ENCODE measurements around the gene MGA. TPM values are rescaled to one million over a fixed set of nuclear protein-coding genes. Genes with fewer than 3 reads are reported as not detected.
A peak's percentile ranks its signal among the peaks of the same experiment; 100 is the strongest.
"Not testable (repeated sequence)": the region's sequence is repeated elsewhere in the genome, so short reads cannot be mapped to it uniquely, and the experiment has no call there.

MGA gene
- total RNA-seq, 1 experiment from 2014 or later: 19.4 TPM

DNA sequence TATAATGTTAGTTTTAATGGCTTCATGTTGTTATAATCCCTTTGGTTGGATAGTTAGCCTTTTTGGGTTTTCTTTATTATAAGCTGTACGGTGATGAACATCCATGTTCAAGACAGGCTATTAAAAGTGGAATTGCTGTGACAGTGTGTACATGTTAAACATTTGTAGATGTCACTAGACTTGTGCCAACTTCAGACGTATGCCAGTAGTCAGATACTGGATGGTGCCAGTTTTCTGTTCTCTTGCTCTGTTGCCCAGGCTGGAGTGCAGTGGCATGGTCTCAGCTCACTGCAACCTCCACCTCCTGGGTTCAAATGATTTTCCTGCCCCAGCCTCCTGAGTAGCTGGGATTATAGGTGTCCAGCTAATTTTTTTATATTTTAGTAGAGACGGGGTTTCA lies 54.1 kb downstream of the MGA start:
- no peak for DNase-seq (ENCODE audit: low spot score)

DNA sequence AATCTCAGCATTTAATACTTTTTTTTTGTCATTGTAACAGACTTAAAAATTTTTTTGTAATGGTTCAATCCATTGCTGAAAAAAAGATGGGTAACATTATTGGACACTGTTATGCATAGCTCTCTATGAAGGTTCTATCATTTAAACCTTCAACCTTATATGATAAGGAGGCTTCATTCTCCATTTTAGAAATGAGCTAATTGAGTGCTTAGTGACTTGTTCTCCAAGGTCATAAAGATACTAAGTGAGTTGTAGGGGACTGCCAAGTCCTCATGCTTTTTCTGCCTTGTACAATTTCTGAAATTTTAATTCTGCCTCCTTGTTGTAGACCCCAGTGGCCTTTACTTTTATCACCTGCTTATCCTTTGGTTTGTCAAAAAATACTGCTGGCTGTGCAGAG lies 56.7 kb downstream of the MGA start:
- no peak for DNase-seq (ENCODE audit: low spot score)

DNA sequence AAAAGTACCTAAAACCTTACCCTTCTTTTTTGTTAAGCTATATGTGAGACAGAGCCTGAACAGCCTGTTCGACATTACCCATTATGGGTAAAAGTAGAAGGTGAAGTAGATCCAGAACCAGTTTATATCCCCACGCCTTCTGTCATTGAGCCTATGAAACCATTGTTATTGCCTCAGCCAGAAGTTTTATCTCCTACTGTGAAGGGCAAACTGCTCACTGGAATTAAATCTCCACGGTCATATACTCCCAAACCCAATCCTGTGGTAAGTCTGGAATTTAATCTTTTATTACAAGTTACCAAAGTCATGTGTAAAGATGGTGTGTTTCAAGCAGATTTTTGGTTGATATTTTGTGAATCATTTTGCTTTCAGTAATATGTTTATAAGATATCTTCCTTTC lies 66.9 kb downstream of the MGA start:
- no peak for DNase-seq (ENCODE audit: low spot score)

DNA sequence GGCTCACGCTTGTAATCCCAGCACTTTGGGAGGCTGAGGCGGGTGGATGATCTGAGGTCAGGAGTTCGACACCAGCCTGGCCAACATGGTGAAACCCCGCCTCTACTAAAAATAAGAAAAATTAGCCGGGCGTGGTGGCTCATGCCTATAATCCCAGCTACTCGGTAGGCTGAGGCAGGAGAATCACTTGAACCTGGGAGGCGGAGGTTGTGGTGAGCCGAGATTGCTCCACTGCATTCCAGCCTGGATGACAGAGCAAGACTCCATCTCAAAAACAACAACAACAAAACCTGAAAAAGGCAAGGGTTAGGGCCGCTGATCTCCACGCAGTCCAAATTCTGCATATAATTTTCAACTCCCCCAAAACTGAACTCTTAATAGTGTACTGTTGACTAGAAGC lies 67.9 kb downstream of the MGA start:
- DNase-seq (ENCODE audit: low spot score): not testable (repeated sequence)

DNA sequence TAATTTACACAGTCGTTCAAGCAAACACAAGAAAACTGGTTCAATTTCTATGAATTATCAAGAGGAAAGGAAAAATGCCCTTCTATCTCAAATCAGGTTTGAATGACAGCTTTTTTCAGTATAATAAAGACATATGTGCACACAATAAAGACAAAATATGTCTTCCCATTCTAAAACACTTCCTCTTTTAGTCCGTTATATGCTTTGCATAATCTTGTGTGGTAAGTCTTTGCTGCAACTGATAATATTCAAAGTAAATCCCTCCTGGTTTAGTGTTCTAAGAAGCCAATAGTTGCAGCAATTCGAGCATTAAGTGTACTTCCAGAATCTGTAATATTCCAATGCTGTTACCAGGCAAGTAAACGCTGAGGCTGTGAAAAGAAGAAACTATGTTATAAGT lies 70.3 kb downstream of the MGA start:
- DNase-seq (ENCODE audit: low spot score): no peak

DNA sequence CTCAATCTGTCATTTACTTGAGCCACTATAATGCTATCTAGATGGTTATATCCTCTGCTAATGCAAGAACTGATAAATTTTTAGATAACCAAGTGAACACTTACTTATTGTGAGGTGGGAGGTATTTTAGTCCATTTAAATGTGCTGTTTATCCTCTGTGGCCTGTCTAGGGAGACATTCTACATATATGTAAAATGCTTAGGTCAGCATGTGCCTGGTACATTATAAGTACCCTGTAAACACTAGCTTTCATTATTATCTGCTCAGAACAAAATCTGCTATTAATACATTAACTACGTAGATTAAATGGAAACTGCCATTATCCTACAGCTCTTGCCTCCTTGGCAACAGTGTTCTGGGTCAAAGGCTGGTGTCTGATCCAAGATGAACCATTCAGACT lies 72.3 kb downstream of the MGA start:
- DNase-seq (ENCODE audit: low spot score): no peak

DNA sequence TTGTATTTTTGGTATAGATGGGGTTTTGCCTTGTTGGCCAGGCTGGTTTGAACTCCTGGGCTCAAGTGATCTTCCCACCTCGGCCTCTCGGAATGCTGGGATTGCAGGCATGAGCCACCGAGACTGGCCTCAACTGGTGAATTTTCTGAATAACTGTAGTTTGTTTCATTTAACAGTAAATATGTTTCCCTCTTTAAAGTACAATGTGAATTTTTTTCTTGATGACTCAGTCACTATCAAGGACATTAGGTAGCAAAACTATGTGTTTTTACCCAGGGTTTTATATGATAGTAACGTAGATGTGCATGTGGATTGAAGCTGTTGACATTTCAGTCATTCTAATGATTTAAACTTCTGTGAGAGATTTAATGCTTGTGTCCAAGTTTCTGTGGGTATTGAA lies 73.9 kb downstream of the MGA start:
- no peak for DNase-seq (ENCODE audit: low spot score)

DNA sequence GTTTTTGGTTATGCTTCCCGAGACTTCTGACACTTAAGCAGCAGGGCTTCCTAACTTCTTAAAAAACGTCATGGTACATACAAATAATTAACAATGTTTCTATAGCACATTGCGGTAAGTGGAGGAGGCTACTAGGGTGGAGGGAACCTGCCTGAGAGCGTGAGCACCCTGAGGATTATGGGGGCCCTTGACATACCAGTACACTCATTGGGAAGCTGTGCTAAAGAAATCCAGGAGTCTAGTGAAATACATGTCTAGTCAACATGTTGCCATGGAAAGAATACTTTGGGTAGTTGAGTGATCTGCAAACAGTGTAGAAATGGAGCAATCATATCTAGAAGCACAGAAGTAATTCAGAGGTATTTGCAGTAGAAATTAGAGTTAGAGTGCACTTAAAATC lies 74.8 kb downstream of the MGA start:
- no peak for DNase-seq (ENCODE audit: low spot score)

DNA sequence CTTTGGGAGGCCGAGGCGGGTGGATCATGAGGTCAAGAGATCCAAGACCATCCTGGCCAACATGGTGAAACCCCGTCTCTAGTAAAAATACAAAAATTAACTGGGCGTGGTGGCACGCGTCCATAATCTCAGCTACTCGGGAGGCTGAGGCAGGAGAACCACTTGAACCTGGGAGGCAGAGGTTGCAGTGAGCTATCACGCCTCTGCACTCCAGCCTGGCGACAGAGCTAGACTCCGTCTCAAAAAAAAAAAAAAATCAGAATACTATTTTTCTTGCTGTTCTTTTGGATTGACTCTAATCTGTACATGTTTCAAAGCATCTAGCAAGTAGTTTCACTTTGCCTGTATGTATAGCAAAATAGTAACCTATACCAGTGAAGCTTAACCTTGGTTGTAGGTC lies 75.3 kb downstream of the MGA start:
- not testable (repeated sequence) for DNase-seq (ENCODE audit: low spot score)

DNA sequence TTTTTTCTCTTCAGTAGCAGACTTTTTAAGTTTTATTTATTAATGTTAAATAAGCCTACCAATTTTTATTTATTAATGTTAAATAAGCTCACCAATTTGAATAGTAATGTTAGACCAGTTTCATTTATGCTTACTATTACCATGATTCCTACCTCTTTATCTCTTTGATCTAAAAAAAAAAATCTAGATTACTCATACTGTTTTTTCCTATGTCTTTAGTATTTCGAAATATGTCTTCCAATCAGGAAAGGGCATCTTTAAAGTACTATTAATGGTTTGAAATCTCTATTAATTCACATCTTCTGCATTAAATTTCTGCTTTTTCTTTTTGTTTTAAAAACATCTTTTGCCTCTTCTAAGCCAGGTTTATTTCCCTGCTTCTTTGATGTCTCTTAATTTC lies 86.6 kb downstream of the MGA start:
- DNase-seq (ENCODE audit: low spot score): no peak

DNA sequence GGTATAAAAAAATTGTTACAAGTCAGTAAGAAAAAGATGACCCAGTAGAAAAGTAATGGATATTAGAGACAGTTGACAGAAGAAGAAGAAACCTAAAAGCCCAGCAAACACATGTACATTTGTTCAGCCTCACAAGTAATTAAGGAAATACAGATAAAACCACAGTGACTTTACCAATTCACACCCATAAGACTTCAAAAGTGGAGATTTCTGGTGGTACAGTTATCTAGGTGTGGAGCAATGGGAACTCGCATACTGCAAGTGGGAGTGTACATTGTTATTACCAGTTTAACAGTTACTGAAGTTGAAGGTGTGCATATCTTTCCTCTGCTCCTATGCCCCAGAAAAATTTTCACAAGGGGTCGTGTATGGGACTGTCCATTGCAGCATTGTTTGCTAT lies 96.0 kb downstream of the MGA start:
- DNase-seq (ENCODE audit: low spot score): no peak

DNA sequence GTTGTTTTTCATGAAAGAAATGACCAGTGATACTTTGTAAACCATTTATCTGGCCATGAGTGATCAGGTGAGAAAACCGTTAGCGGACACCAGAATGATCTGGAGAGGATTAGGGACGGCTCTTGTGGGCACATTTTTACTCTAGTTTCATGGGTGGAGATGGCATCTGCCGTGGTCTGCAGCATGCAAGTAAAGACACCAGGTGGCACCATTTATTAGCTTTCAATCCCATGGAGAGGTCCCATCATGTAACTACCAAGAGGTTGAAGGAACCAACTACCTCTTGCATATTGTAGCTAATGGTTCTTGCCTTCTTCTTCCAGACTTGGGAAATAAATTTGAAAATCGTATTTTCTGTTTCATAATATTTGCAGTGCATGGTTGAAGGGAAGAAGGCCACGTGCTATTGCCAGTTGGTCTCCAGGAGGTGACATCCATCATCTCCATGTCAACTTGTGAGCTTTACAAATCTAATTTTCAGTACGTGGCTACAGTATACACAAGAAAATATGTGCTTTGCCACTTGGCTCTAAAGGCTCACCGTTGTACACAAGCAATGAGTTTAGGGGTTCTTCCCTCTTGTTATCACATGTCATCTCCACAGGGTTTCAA lies 112.6 kb downstream of the MGA start:
- DNase-seq (ENCODE audit: low spot score): peak; percentile 73

DNA sequence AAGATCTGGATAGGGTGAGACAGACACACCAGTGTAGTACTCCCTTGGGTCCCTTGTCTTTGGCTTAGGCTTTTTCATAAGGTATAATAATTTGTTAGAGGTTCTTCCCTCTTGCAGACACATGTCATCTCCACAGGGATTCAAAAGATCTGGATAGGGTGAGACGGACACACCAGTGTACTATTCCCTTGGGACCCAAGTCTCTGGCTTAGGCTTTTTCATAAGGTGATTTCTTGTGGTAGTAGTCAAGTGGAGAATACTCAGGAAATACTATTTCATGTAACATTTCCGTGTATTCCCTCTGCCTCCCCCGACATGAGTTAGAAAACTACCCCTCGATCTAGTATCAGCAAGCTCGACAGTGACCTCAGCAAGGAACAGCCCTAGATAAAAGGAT lies 113.1 kb downstream of the MGA start:
- DNase-seq (ENCODE audit: low spot score): no peak

DNA sequence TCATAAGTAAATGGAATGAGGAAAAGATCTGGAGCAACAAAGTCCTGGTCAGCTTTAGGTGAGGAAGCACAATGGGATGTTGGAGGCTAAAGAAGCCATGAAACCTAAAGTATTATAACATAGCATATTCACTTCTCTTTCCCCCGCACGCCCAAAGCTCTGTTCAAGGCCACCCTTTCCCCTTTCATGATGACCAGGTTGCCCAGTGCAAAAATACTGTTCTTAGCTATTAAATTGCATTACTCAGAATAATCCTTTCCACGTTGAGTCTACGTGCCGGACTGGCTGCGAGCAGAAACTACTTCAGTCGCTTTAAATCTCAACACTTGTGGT lies 113.5 kb downstream of the MGA start:
- DNase-seq (ENCODE audit: low spot score): no peak

DNA sequence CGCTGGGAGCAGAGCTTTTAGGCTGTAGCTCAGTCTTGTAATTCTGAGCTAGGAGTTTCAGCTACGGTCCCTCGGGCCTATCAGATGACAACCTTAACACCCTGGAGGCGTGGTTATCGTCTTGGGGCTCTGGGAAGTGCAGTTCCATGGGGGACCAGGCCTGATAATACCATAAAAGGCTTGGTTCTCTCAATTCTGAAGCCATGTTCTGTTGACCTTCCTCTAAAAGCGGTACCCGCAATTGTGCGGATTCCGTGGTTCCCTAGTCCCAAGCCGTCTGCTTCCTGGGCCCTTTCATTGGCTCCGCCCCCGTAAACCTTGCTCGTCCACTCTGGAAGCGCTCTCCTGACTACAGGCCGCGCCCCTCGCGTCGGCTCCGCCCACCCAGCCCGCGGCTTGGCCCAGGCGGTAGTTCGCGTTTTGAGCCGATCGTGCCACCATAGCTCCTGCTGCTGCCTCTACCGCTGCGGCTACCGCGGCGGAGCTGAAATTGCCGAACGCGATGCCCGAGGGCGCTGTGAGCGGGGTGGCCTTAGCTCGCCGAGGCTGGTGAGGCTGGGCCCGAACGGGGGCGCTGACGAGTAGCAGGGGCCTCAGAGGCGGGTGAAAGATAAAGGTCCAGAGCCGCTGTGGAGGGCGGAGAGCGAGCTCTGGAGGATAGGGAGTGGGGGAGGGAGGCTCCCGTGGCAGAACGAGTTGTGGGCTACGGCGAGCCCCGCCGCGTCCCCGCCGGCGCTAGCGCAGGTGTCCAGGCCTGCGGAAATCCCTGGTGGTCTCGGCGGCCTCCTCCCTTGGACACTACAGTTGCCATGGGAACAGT lies 114.1 kb downstream of the MGA start, which contains the start of gene MAPKBP1:
TSS of gene MAPKBP1 (plus strand) at position 423 of the 820 bp plus-strand sequence. CDS start 792 bp downstream, outside the sequence.
- DNase-seq (ENCODE audit: low spot score): peak; percentile 98

DNA sequence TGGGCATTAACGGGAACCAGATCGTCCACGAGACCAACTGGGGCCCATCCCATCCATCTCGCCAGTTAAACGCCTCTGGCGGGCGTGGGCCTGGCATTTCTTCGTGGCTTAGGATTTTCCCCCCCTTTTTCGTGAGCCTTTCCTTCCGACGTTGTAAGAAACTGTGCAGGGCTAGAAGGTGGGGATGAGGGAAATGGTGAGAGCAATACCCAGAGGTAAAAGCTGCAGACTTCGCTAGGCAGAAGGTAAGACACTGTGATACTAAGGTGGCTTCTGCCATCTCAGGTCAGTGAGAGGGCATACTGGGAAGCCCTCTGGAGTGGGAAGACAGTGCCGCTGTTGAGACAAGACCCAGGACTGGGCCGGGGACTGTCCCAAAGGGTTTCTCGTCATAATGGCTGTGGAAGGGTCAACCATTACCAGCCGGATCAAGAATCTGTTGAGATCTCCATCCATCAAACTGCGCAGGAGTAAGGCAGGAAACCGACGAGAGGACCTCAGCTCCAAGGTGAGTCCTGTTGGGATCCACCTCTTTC lies 114.7 kb downstream of the MGA start:
- DNase-seq (ENCODE audit: low spot score): no peak

DNA sequence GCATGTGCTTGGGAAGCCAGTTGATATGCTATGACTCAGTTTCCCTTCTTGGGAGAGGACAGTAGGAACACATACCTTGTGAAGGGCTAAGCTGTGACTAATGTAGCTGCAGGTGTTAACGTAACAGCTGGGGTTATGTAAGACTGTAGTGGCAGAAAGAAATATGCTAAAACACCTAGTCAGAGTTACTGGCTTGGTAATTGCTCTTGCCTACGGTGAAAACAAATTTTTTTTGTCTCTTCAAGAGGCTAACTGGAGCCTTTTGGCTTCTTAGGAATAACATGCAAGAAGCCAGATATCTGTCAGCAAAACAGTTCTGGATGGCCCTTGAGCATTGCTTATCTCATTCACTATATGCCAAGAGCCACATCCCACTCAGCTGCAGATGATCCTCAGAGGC lies 115.4 kb downstream of the MGA start:
- no peak for DNase-seq (ENCODE audit: low spot score)

DNA sequence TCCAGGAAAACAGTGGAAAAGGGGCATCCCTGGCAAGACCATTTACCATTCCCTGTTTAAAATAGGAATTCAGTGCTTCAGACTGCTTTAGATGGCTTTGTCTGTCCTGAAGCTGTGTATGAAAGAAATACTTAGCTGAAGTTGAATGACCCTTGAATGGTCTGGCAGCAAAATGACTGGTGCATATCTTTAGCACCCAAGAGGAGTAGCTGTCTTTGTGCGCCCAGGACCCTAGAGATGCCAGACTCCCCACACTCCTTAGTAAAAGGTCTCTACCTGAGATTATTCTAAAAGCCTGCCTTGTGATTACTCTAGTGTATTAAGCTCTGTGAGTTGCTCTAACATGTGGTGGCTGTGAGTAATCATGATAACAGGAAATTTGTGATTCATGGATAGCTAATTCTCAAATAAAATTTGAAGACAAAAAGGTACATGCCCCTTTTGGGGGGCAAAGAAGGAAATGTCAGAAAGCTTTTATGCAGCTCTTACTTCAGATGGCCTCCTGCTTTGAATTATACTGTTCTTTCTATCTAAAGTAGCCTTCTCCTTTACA lies 117.3 kb downstream of the MGA start:
- no peak for DNase-seq (ENCODE audit: low spot score)

DNA sequence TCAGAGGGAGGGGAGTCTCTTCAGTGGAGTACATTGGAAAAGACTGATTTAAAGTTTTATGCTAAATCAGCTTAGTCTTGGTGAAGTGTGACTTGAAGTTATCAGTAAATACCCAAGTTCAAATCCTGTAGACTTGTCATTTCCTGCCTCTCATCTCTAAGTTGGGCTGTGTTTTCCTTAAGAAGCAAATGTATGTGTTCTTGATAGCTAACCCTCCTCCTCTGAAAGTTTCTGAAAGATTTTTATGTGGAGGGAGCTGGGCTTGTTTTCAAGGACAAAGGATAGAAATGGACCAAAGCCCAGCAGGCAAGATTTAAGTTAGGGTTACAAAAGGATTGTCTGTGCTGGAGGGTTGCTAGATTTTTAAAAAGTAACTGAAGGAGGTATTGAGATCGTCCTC lies 118.3 kb downstream of the MGA start:
- DNase-seq (ENCODE audit: low spot score): no peak

DNA sequence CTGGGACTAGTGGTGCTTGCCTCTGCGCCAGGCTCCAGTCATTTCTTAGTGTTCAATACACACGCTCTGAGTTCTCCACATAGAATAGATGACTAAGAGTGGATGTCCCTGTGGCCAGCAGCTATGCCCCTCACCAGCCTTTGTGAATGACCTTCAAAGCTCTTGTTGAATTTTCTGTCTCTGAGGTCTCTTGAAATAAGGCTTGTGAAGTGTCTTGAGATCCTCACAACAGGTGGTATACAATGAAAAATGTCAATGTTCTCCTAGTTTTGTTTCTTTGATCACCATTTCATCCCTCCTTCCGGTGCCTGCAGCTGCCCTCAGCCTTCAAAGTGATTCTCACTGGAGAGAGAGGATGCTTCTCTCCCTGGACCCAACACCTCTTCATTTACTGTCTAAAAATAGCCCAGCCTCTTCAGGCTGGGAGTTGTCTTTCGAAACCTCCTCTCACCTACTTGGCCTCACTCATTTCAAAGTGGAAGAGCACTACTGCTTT lies 119.5 kb downstream of the MGA start:
- DNase-seq (ENCODE audit: low spot score): no peak

DNA sequence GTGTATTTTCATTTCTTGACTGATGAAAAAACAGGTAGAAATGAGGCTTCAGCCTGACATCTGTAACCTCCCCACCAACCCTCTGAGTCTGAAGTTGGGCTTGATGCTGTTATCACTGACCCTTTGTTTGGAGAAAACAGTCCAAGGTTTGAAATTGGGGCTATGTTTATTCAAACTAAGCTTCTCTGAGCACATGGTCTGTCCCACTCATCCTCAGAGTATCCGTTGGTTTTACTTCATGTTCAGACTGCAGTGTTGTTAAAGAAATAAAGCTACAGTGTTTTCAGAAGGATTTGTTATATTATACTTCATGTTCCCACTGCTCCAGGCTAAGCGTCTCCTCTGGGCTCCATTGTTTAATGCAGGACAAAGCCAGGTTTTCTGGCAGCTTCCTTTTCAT lies 120.1 kb downstream of the MGA start:
- no peak for DNase-seq (ENCODE audit: low spot score)

DNA sequence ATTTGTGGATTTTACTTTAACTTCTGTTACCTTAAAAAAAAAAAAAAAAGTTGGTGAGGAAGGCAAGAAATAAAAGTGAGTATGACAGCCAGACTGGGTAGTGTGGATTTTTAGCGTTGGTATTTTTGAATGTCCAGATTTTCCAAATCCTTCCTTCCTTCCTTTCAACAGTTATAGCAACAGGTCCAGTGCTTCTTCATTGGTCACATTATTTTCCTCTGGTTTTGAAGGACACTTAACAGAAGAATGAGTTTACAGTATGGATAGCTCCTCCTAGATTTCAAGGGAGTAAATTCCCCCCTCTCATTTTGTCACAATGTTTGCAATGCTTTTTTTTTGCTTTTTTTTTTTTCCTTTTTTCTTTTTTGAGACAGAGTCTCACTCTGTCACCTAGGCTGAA lies 120.5 kb downstream of the MGA start:
- no peak for DNase-seq (ENCODE audit: low spot score)

Measured in H4 (cell line).